Measurements from ENCODE around the gene TGM1.

- TF ChIP-seq CTCF (IDR thresholded peaks at IDR 0.05): no peak
- TF ChIP-seq EZH2 (IDR thresholded peaks at IDR 0.05): no peak
Observed at GRCh38 chr14:24280797-24281460, 18.0 kb upstream of the TGM1 start.

All from neural progenitor cell (in vitro differentiated cells).